Activated naive CD8-positive, alpha-beta T cell treated with anti-CD3 and anti-CD28 coated beads, Interleukin-2, amount 10 ng/mL, durations not matched to agents 7 days and 5 days (primary cell): ENCODE data around the gene PLD5. TPM values are rescaled to one million over a fixed set of nuclear protein-coding genes. Genes with fewer than 3 reads are reported as not detected.
"Not testable (repeated sequence)": the region's sequence is repeated elsewhere in the genome, so short reads cannot be mapped to it uniquely, and the experiment has no call there.

Experiments used
- ATAC-seq: fragments of 150-1000 bp; cut with Tn5 transposase; one replicate; pipeline ENCODE4 v1.10.0; 2021; ENCODE audit warnings: low read depth, moderate library complexity
- POLR2A ChIA-PET: fragments of 350-600 bp; sonication (Branson Sonifier 250); formaldehyde crosslinking; loops from one replicate; lab custom pipeline; 2021; ENCODE audit warnings: antibody characterized with exemption; lab: Charles Lee
- DNase-seq: peaks from one replicate; pipeline ENCODE4 v3.0.0; 2021
- H3K27ac Mint-ChIP-seq: one replicate; pipeline ENCODE4 v1.8.0; 2022; ENCODE audit warnings: mild to moderate bottlenecking, mixed read lengths
- H3K27me3 Mint-ChIP-seq: one replicate; pipeline ENCODE4 v1.8.0; 2022; ENCODE audit warnings: mild to moderate bottlenecking, moderate library complexity, mixed read lengths
- H3K36me3 Mint-ChIP-seq: one replicate; pipeline ENCODE4 v1.8.0; 2021; ENCODE audit warnings: mild to moderate bottlenecking, mixed read lengths
- H3K4me1 Mint-ChIP-seq: one replicate; pipeline ENCODE4 v1.8.0; 2021; ENCODE audit warnings: mixed read lengths
- H3K4me3 Mint-ChIP-seq: one replicate; pipeline ENCODE4 v1.8.0; 2022; ENCODE audit warnings: mild to moderate bottlenecking, moderate library complexity, mixed read lengths
- H3K9me3 Mint-ChIP-seq: one replicate; pipeline ENCODE4 v1.8.0; 2021; ENCODE audit warnings: mixed read lengths
- total RNA-seq, 2 experiments: library from RNA; stranded (reverse); gene quantifications; one replicate each; pipeline ENCODE4 v1.2.3, GENCODE V29; 2021

The PLD5 gene
- total RNA-seq, 2 experiments from 2014 or later = not detected

DNA sequence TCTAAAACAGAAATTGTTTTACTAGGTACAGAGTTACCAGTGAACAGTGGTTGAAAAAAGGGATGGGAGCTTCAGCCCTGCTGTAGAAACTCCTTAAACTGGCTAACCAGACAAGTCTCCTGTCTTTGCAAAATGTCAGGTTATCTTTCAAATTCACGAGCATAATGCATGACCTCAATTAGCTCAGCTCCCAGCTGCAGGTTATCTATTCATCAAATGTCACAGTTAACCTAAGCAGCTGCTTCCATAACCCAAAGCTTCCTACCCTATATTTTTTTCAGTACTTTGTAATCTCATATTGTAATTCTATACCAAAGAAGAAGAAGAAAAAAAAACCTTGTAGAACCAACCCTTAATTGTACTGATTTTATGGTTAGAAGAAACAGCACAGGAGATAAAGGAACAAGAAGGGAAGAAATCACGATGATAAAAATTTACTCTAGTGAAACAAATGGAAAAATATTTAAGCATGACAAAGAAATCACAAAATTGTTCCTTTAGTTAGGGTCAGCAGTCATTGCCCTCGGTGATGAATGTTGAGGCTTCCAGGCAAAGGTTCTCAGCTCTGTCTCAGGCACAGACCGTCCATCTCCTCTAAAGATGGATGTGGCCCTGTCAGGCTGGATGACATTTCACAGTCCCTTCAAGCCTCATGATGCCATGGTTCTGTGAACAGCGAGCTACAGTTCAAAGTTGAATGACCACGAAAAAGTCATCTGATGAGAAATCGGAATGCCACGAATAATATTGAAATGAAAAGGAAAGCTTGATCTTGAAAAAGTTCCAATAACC, 95.9 kb downstream of the PLD5 start:
- H3K4me3 Mint-ChIP-seq = no peak overlapping the region
- POLR2A ChIA-PET = no interaction called here
- no peaks in the 10 kb centered on the region for H3K9me3 Mint-ChIP-seq
- no peaks in the 10 kb centered on the region for H3K27me3 Mint-ChIP-seq
- H3K27ac Mint-ChIP-seq = no peak overlapping the region
- DNase-seq (no peak), ATAC-seq (no peak)
- H3K4me1 Mint-ChIP-seq = no peaks in the 10 kb centered on the region
- no peaks in the 10 kb centered on the region for H3K36me3 Mint-ChIP-seq

DNA sequence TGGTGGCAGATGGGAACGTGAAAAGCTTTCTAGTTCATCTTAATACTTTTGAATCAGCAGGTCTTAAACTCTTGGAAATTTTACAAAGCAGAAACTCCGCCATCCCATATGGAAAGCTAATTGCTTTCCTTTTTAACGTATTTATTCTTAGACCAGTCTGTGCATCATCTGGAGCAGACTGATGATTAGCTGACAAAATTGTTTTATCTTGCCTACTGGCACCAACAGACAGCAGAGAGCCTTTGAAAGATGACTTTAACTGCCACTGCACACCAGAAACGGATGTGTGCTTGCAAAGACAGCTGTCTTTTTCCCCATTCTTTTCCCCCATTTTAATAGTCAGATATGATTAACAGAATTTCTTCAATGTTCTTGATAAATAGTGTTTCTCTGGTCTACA, 97.0 kb downstream of the PLD5 start:
- no peak overlapping the region for H3K4me3 Mint-ChIP-seq
- no peaks in the 10 kb centered on the region for H3K36me3 Mint-ChIP-seq
- ATAC-seq (no peak), DNase-seq (no peak)
- no peaks in the 10 kb centered on the region for H3K9me3 Mint-ChIP-seq
- POLR2A ChIA-PET = no interaction called here
- no peaks in the 10 kb centered on the region for H3K4me1 Mint-ChIP-seq
- H3K27me3 Mint-ChIP-seq = no peaks in the 10 kb centered on the region
- H3K27ac Mint-ChIP-seq = no peak overlapping the region

DNA sequence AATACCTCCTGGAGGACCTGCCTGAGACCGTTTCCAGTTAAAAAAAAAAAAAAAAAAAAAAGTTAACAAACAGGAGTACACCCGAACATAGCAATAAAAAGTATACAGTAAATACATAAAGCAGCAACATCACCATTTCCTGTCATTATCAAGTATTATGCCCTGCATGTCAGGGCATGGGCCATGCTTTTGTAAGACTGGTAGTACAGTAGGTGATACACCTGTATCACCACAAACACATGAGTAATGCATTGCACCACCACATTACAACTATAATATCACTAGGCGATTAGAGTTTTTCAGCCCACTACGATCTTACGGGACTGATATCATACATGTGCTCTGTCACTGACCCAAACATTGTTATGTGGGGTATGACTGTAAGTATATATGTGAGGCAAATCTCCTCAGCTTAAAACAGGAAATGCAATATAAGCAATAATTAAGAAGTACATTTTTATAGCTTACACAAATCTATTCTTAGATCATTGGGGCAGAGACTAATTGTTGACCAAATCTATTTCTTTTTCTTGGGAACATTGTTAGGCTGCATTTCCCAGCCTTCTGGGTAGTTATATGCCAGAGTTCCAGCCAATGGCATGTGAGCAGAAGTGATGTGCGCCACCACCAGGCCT, 98.1 kb downstream of the PLD5 start:
- DNase-seq (no peak), ATAC-seq (no peak)
- no peak overlapping the region for H3K27ac Mint-ChIP-seq
- no peaks in the 10 kb centered on the region for H3K27me3 Mint-ChIP-seq
- no peak overlapping the region for H3K4me3 Mint-ChIP-seq
- no peaks in the 10 kb centered on the region for H3K4me1 Mint-ChIP-seq
- H3K9me3 Mint-ChIP-seq = no peaks in the 10 kb centered on the region
- H3K36me3 Mint-ChIP-seq = no peaks in the 10 kb centered on the region
- POLR2A ChIA-PET = no interaction called here

DNA sequence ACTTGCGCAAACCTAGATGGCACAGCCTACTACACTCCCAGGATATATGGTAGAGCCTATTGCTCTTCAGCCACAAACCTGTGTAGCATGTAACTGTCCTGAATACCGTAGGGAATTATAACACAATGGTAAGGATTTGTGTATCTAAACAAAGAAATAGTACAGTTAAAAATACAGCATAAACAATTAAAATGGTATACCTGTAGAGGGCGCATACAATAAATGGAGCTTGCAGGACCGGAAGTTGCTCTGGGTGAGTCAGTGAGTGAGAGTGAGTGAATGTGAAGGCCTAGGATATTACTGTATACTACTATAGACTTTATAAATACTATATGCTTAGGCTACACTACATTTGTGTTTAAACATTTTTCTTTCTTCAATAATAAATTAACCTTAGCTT, 99.3 kb downstream of the PLD5 start:
- H3K27ac Mint-ChIP-seq = no peak overlapping the region
- no peaks in the 10 kb centered on the region for H3K36me3 Mint-ChIP-seq
- no peaks in the 10 kb centered on the region for H3K9me3 Mint-ChIP-seq
- no peaks in the 10 kb centered on the region for H3K27me3 Mint-ChIP-seq
- POLR2A ChIA-PET = no interaction called here
- H3K4me1 Mint-ChIP-seq = no peaks in the 10 kb centered on the region
- H3K4me3 Mint-ChIP-seq = no peak overlapping the region
- no peak for DNase-seq
- ATAC-seq = no peak

DNA sequence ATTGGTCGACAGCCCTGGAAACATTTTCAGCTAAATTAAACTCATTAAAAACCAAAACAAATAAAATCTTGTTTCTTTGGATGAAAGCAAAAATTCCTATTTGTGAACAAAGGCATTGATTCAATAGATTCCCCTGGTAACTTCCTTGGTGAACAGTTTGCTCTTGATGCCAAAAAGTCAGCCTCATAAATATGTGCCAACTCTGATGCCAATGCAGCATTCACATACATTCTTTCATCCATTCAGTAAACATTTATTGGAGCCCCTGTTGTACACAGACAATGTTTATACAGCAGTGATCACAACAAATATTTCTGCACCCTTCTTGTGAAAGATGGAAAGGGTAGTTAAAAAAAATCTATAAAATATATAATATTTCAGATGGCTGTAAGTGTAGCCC, 107.8 kb downstream of the PLD5 start:
- H3K9me3 Mint-ChIP-seq = no peaks in the 10 kb centered on the region
- POLR2A ChIA-PET = no interaction called here
- no peak for ATAC-seq

DNA sequence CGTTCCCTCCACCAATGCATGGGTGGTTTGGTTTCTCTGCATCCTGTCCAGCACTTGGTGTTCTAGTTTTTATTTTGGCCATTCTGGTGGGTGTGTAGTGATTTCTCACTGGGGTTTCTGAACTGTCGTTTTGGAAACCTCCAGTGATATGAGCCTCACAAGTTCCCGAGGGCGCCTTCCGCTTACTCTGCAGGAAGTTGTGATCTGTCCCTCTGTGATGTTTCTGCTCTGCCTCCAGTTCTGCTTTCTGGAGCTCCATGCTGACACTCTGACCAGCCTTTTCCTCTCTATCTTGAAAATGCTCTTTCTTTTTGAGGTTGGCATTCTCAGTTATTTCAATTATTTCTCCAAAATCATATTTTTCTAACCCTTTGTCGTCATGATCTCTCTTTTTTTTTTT, 111.6 kb downstream of the PLD5 start:
- Mint-ChIP-seq H3K4me3 (no peak overlapping the region), H3K27me3 (no peaks in the 10 kb centered on the region), H3K27ac (no peak overlapping the region), H3K9me3 (peaks cover 3% of the 10 kb centered on the region), H3K4me1 (no peaks in the 10 kb centered on the region), H3K36me3 (no peaks in the 10 kb centered on the region)
- no peak for ATAC-seq
- POLR2A ChIA-PET = interaction anchor here (0.7 kb wide), 1 partner anchor 33 kb away, joined by 3 read pairs; no protein-coding TSS in a partner anchor
- no peak for DNase-seq

More for the DNA sequence above, 107.8 kb downstream of the PLD5 start:
- no peaks in the 10 kb centered on the region for H3K4me1 Mint-ChIP-seq
- H3K27ac Mint-ChIP-seq = no peak overlapping the region
- no peaks in the 10 kb centered on the region for H3K36me3 Mint-ChIP-seq
- no peak overlapping the region for H3K4me3 Mint-ChIP-seq
- H3K27me3 Mint-ChIP-seq = no peaks in the 10 kb centered on the region
- no peak for DNase-seq

DNA sequence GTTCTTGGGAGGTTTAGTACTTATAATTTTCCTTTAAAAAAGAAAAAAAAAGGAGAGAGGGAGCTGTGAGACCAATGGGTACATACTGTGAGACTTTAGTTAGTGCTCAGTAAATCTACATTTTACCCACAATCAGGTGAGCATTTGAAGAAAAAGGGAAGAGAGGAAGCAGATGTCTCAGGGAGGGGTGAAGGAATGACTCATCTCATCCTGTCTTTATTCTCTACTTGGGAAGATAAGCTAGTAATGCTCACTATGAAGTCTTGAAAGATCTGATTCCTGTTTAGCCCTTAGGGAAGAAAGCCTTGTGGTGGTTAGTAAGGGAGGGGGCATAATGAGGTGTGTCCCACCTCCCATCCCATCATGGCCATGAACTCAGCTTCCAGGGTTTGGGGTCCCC, 112.6 kb downstream of the PLD5 start:
- POLR2A ChIA-PET = no interaction called here
- H3K9me3 Mint-ChIP-seq = peaks cover 3% of the 10 kb centered on the region
- H3K36me3 Mint-ChIP-seq = no peaks in the 10 kb centered on the region
- H3K4me1 Mint-ChIP-seq = no peaks in the 10 kb centered on the region
- H3K27me3 Mint-ChIP-seq = no peaks in the 10 kb centered on the region
- H3K4me3 Mint-ChIP-seq = no peak overlapping the region
- no peak overlapping the region for H3K27ac Mint-ChIP-seq
- ATAC-seq (no peak), DNase-seq (no peak)

DNA sequence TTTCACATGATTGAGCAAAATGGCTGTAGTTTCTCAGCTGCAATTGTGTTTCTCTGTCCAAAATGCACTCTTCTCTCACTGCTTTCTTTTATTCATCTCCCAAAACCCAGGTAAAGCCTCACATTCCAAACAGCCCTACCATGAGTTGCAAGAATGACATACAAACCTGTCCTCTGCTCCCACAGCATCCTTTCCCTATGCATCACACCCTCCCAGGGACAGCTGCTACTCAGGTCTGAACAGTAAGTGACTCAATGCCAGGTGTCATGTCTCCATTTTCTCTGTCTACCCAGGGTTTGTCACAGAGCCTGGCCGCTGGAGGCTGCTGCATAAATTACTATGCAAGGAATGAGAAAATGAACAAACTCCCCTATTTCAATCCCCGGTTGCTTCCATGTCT, 118.5 kb downstream of the PLD5 start:
- POLR2A ChIA-PET = no interaction called here
- peaks cover 3% of the 10 kb centered on the region for H3K9me3 Mint-ChIP-seq
- H3K4me3 Mint-ChIP-seq = no peak overlapping the region
- H3K4me1 Mint-ChIP-seq = no peaks in the 10 kb centered on the region
- H3K36me3 Mint-ChIP-seq = no peaks in the 10 kb centered on the region
- DNase-seq (no peak), ATAC-seq (no peak)
- no peaks in the 10 kb centered on the region for H3K27me3 Mint-ChIP-seq
- H3K27ac Mint-ChIP-seq = no peak overlapping the region

DNA sequence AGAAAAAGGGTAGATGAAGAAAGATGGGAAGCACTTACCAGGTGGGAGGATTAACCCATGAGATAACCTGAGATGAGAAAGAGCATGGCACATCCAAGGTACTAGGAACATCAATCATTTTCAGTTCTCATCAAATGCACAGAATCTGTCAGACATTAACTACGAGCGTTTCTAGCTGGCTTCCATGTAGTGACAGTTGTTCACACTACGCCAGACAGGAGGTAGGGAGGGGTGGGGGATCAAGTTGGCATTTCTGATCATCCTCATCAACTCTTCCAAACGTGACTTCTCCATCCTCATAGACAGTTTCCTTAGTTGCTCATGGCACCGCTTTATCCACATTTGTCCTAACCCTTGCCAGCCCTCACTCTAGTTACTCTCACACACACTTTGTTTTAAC, 120.2 kb downstream of the PLD5 start:
- Mint-ChIP-seq H3K27ac (no peak overlapping the region), H3K4me1 (no peaks in the 10 kb centered on the region), H3K36me3 (no peaks in the 10 kb centered on the region), H3K9me3 (peaks cover 2% of the 10 kb centered on the region), H3K4me3 (no peak overlapping the region), H3K27me3 (no peaks in the 10 kb centered on the region)
- POLR2A ChIA-PET = no interaction called here
- ATAC-seq = no peak
- no peak for DNase-seq

DNA sequence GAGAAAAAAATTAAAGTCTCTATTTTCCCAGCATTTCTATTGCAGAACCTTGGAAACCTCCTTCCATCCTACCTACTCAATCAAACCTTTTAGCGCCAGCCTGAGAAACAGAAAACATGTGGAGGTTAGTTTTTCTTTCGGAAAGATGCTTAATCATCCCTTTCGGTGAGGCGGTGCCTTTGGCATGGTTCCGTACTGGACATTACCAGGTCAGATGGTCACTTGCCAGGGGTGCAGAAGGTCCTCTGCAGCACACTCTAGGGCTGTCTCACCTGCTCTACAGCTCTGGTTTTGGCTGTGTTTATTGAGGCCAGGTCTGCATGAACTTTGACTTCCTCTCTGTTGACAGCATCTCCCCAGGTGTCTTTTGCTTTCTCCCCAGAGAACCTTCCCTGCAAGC, 121.5 kb downstream of the PLD5 start:
- no peak for ATAC-seq
- H3K27ac Mint-ChIP-seq = no peak overlapping the region
- POLR2A ChIA-PET = no interaction called here
- H3K9me3 Mint-ChIP-seq = peaks cover under 1% of the 10 kb centered on the region
- H3K4me3 Mint-ChIP-seq = no peak overlapping the region
- DNase-seq = no peak
- H3K36me3 Mint-ChIP-seq = no peaks in the 10 kb centered on the region
- H3K4me1 Mint-ChIP-seq = no peaks in the 10 kb centered on the region
- no peaks in the 10 kb centered on the region for H3K27me3 Mint-ChIP-seq

DNA sequence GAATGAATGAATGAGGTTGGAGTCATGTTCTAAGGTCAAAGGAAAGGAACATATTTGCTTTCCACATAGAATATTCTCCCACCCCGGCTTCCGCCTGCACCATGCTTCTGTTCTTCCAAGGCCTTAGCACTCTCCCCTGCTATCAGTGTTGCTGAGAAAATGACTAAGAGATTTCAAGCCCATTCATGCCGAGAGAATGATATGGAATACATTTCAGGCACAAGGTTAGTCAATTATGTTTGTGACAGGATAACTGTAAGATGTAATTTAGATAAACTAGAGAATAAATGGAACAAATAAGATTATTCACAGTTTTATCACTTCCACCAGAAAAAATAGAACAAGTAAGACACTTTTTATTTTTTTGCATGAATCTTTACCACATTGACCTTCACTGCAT, 122.6 kb downstream of the PLD5 start:
- no peak for DNase-seq
- H3K4me3 Mint-ChIP-seq = no peak overlapping the region
- POLR2A ChIA-PET = no interaction called here
- no peaks in the 10 kb centered on the region for H3K4me1 Mint-ChIP-seq
- H3K36me3 Mint-ChIP-seq = no peaks in the 10 kb centered on the region
- no peaks in the 10 kb centered on the region for H3K27me3 Mint-ChIP-seq
- H3K27ac Mint-ChIP-seq = no peak overlapping the region
- no peaks in the 10 kb centered on the region for H3K9me3 Mint-ChIP-seq
- ATAC-seq = no peak

DNA sequence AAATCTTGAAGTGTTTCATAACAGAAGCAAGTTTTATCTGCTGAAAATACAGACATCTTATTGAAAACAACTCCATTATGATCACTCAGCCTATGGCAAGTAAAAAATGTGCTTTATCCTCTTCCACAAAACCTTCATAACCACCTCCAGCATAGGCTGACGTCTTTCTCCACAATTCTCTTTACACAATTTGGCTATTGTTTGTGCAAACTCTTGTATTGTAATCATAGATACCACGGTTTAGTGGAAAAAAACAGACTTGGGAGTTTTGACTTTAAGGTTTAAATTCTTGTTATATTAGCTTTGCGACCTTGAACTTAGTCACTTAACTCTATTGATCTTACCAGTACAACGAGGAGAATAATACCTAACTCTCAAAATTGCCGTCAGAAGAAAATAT, 126.1 kb downstream of the PLD5 start:
- Mint-ChIP-seq H3K9me3 (peaks cover 1% of the 10 kb centered on the region), H3K27me3 (no peaks in the 10 kb centered on the region)
- ATAC-seq = no peak

DNA sequence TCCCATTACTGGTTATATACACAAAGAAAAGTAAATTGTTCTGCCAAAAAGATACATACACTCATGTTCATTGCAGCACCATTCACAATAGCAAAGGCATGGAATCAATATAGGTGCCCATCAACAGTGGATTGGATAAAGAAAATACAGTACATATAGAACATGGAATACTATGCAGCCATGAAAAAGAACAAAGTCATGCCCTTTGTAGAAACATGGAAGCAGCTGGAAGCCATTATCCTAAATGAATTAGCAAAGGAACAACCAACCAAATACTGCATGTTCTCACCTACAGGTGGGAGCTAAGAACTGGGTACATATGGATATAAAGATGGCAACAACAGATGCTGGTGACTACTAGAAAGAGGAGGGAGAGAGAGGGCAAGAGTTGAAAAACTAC, 132.6 kb downstream of the PLD5 start:
- POLR2A ChIA-PET = no interaction called here
- no peaks in the 10 kb centered on the region for H3K27me3 Mint-ChIP-seq

More for the DNA sequence above, 126.1 kb downstream of the PLD5 start:
- Mint-ChIP-seq H3K4me1 (no peaks in the 10 kb centered on the region), H3K4me3 (no peak overlapping the region), H3K36me3 (no peaks in the 10 kb centered on the region), H3K27ac (no peak overlapping the region)
- POLR2A ChIA-PET = no interaction called here
- DNase-seq = no peak

DNA sequence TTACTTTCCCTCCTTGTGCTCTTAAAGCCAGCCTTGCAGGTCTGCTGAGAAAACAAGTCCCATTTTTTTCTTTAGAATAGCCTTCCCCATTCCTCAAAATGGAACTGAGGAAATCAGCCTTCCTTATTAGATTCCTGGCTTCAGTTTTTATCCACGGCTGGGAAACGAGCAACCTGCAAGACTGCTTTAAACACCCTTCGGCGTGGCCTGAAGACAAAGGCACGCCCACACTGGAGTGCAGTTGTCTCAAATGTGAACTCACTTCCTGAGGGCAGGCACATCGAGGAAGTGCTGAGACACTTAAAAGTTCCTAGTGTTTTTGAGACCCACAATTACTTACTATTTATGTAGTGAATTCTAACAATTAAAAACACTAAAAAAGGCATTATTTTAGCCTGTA, 148.4 kb downstream of the PLD5 start:
- DNase-seq, H3K9me3 Mint-ChIP-seq, ATAC-seq, H3K4me3 Mint-ChIP-seq, H3K27me3 Mint-ChIP-seq, H3K27ac Mint-ChIP-seq, H3K4me1 Mint-ChIP-seq, POLR2A ChIA-PET, H3K36me3 Mint-ChIP-seq: not testable (repeated sequence)

More for the DNA sequence above, 132.6 kb downstream of the PLD5 start:
- no peaks in the 10 kb centered on the region for H3K36me3 Mint-ChIP-seq
- H3K27ac Mint-ChIP-seq = no peak overlapping the region
- DNase-seq = no peak
- no peaks in the 10 kb centered on the region for H3K4me1 Mint-ChIP-seq
- H3K9me3 Mint-ChIP-seq = peaks cover 5% of the 10 kb centered on the region
- no peak overlapping the region for H3K4me3 Mint-ChIP-seq
- no peak for ATAC-seq
